HEK293 (cell line): ENCODE measurements around the gene PIP5KL1.
A peak's percentile ranks its signal among the peaks of the same experiment; 100 is the strongest.

ENCODE experiments used
- GLI2 ChIP-seq: fragments of 450-650 bp; formaldehyde crosslinking; IDR thresholded peaks from 2 replicates; pipeline ENCODE4; 2017; ENCODE audit warnings: missing biosample characterization, missing genetic modification characterization, low read depth, borderline replicate concordance
- GLIS2 ChIP-seq: fragments of 450-650 bp; formaldehyde crosslinking; IDR thresholded peaks from 2 replicates; pipeline ENCODE4 v1.5.1; 2016; ENCODE audit warnings: missing biosample characterization, missing genetic modification characterization
- HIC1 ChIP-seq: fragments of 450-650 bp; formaldehyde crosslinking; IDR thresholded peaks from 2 replicates; pipeline ENCODE4 v1.5.1; 2016; ENCODE audit warnings: missing biosample characterization, missing genetic modification characterization
- OVOL3 ChIP-seq: fragments of 450-650 bp; formaldehyde crosslinking; IDR thresholded peaks from 2 replicates; pipeline ENCODE4 v1.5.1; 2016; ENCODE audit warnings: missing biosample characterization, missing genetic modification characterization
- REPIN1 ChIP-seq: fragments of 450-650 bp; formaldehyde crosslinking; IDR thresholded peaks from 2 replicates; pipeline ENCODE4 v1.5.1; 2017; ENCODE audit warnings: missing biosample characterization, missing genetic modification characterization, low read depth
- SP3 ChIP-seq: fragments of 450-650 bp; formaldehyde crosslinking; IDR thresholded peaks from 2 replicates; pipeline ENCODE4 v1.5.1; 2016; ENCODE audit warnings: missing biosample characterization, missing genetic modification characterization
- ZNF133 ChIP-seq: fragments of 450-650 bp; formaldehyde crosslinking; IDR thresholded peaks from 2 replicates; pipeline ENCODE4 v1.5.1; 2016; ENCODE audit warnings: missing biosample characterization, missing genetic modification characterization
- ZNF174 ChIP-seq: fragments of 450-650 bp; formaldehyde crosslinking; IDR thresholded peaks from 2 replicates; pipeline ENCODE4 v1.5.0; 2017; ENCODE audit warnings: missing biosample characterization, mild to moderate bottlenecking, missing genetic modification characterization
- ZNF18 ChIP-seq: fragments of 450-650 bp; formaldehyde crosslinking; IDR thresholded peaks from 2 replicates; pipeline ENCODE4 v1.5.1; 2016; ENCODE audit warnings: missing biosample characterization, missing genetic modification characterization
- ZNF19 ChIP-seq: fragments of 450-650 bp; formaldehyde crosslinking; IDR thresholded peaks from 2 replicates; pipeline ENCODE4; 2016; ENCODE audit warnings: missing biosample characterization, missing genetic modification characterization, low read depth
- ZNF24 ChIP-seq: fragments of 450-650 bp; formaldehyde crosslinking; IDR thresholded peaks from 2 replicates; pipeline ENCODE4 v1.5.1; 2016; ENCODE audit warnings: missing biosample characterization, missing genetic modification characterization
- ZNF274 ChIP-seq, 2 experiments: fragments of 200-500 bp in 1 of 2; fragments of 450-650 bp in 1 of 2; sonication (Bioruptor generic) in 1 of 2; formaldehyde crosslinking in 1 of 2; IDR thresholded peaks; 2 replicates each; pipeline versions ENCODE4 v1.5.1 to v1.6.1; 2014 to 2016; ENCODE audit warnings: borderline replicate concordance in 1 of 2, inconsistent platforms in 1 of 2, low read length in 1 of 2, missing biosample characterization in 1 of 2, missing genetic modification characterization in 1 of 2
- ZNF280C ChIP-seq: fragments of 450-650 bp; formaldehyde crosslinking; IDR thresholded peaks from 2 replicates; pipeline ENCODE4 v1.5.1; 2016; ENCODE audit warnings: missing biosample characterization, missing genetic modification characterization
- ZNF335 ChIP-seq: fragments of 450-650 bp; formaldehyde crosslinking; conservative IDR thresholded peaks from 2 replicates; pipeline ENCODE4 v1.5.1; 2016; ENCODE audit warnings: missing biosample characterization, missing genetic modification characterization
- ZNF426 ChIP-seq: fragments of 450-650 bp; formaldehyde crosslinking; IDR thresholded peaks from 2 replicates; pipeline ENCODE4 v1.5.1; 2017; ENCODE audit warnings: missing biosample characterization, missing genetic modification characterization, mild to moderate bottlenecking, inconsistent platforms, moderate library complexity
- ZNF555 ChIP-seq: fragments of 450-650 bp; formaldehyde crosslinking; conservative IDR thresholded peaks from 2 replicates; pipeline ENCODE4 v1.5.1; 2017; ENCODE audit warnings: missing biosample characterization, mild to moderate bottlenecking, missing genetic modification characterization, inconsistent platforms
- ZNF558 ChIP-seq: fragments of 450-650 bp; formaldehyde crosslinking; IDR thresholded peaks from 2 replicates; pipeline ENCODE4 v1.5.1; 2016; ENCODE audit warnings: missing biosample characterization, missing genetic modification characterization
- ZNF623 ChIP-seq: fragments of 450-650 bp; formaldehyde crosslinking; IDR thresholded peaks from 2 replicates; pipeline ENCODE4 v1.5.1; 2016; ENCODE audit warnings: missing biosample characterization, missing genetic modification characterization
- ZNF654 ChIP-seq: fragments of 450-650 bp; formaldehyde crosslinking; IDR thresholded peaks from 2 replicates; pipeline ENCODE4 v1.5.1; 2016; ENCODE audit warnings: low read depth, missing biosample characterization, missing genetic modification characterization
- ZNF707 ChIP-seq: fragments of 450-650 bp; formaldehyde crosslinking; IDR thresholded peaks from 2 replicates; pipeline ENCODE4 v1.5.1; 2016; ENCODE audit warnings: missing biosample characterization, missing genetic modification characterization
- TF ChIP-seq, protein P1 (sequence below): fragments of 450-650 bp; formaldehyde crosslinking; IDR thresholded peaks from 2 replicates; pipeline ENCODE4 v1.5.1; 2016; ENCODE audit warnings: missing biosample characterization, missing genetic modification characterization
- TF ChIP-seq, protein P2 (sequence below): fragments of 450-650 bp; formaldehyde crosslinking; IDR thresholded peaks from 2 replicates; pipeline ENCODE4 v1.5.1; 2016; ENCODE audit warnings: missing biosample characterization, missing genetic modification characterization, borderline replicate concordance
- TF ChIP-seq, protein P3 (sequence below): fragments of 450-650 bp; formaldehyde crosslinking; IDR thresholded peaks from 2 replicates; pipeline ENCODE4 v1.5.1; 2016; ENCODE audit warnings: missing biosample characterization, missing genetic modification characterization
- TF ChIP-seq, protein P4 (sequence below): fragments of 450-650 bp; IDR thresholded peaks from 2 replicates; pipeline ENCODE4 v1.5.1; 2018; ENCODE audit warnings: missing biosample characterization, mild to moderate bottlenecking, missing genetic modification characterization
- TF ChIP-seq, protein P5 (sequence below): fragments of 450-650 bp; formaldehyde crosslinking; IDR thresholded peaks from 2 replicates; pipeline ENCODE4 v1.5.1; 2016; ENCODE audit warnings: missing biosample characterization, missing genetic modification characterization, low read depth

PIP5KL1 gene

GRCh38 chr9:127943731-127944144 is 13.2 kb upstream of the PIP5KL1 start (continued):
- TF ChIP-seq ZNF18 (tag by site-specific recombination) = no peak
- no peak for TF ChIP-seq REPIN1 (tag by site-specific recombination)
- no peak for TF ChIP-seq ZNF707
- no peak for TF ChIP-seq GLI2
- no peak for TF ChIP-seq ZNF24 (tag by site-specific recombination)
- no peak for TF ChIP-seq ZNF426 (tag by site-specific recombination)
- TF ChIP-seq ZNF174 = no peak
- no peak for TF ChIP-seq HIC1 (tag by site-specific recombination)
- no peak for TF ChIP-seq ZNF558 (tag by site-specific recombination)
- TF ChIP-seq, protein P1, sequence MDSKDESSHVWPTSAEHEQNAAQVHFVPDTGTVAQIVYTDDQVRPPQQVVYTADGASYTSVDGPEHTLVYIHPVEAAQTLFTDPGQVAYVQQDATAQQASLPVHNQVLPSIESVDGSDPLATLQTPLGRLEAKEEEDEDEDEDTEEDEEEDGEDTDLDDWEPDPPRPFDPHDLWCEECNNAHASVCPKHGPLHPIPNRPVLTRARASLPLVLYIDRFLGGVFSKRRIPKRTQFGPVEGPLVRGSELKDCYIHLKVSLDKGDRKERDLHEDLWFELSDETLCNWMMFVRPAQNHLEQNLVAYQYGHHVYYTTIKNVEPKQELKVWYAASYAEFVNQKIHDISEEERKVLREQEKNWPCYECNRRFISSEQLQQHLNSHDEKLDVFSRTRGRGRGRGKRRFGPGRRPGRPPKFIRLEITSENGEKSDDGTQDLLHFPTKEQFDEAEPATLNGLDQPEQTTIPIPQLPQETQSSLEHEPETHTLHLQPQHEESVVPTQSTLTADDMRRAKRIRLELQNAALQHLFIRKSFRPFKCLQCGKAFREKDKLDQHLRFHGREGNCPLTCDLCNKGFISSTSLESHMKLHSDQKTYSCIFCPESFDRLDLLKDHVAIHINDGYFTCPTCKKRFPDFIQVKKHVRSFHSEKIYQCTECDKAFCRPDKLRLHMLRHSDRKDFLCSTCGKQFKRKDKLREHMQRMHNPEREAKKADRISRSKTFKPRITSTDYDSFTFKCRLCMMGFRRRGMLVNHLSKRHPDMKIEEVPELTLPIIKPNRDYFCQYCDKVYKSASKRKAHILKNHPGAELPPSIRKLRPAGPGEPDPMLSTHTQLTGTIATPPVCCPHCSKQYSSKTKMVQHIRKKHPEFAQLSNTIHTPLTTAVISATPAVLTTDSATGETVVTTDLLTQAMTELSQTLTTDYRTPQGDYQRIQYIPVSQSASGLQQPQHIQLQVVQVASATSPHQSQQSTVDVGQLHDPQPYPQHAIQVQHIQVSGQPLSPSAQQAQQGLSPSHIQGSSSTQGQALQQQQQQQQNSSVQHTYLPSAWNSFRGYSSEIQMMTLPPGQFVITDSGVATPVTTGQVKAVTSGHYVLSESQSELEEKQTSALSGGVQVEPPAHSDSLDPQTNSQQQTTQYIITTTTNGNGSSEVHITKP = no peak
- no peak for TF ChIP-seq OVOL3
- TF ChIP-seq GLIS2 (tag by site-specific recombination) = peak; percentile 66
- TF ChIP-seq, protein P2, sequence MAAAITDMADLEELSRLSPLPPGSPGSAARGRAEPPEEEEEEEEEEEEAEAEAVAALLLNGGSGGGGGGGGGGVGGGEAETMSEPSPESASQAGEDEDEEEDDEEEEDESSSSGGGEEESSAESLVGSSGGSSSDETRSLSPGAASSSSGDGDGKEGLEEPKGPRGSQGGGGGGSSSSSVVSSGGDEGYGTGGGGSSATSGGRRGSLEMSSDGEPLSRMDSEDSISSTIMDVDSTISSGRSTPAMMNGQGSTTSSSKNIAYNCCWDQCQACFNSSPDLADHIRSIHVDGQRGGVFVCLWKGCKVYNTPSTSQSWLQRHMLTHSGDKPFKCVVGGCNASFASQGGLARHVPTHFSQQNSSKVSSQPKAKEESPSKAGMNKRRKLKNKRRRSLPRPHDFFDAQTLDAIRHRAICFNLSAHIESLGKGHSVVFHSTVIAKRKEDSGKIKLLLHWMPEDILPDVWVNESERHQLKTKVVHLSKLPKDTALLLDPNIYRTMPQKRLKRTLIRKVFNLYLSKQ (tag by site-specific recombination) = no peak
- TF ChIP-seq ZNF274 (IDR thresholded peaks at IDR 0.05; ENCODE audit: low read length) = no peak
- no peak for TF ChIP-seq ZNF274 (tag by site-specific recombination; IDR thresholded peaks at IDR 0.05; ENCODE audit: borderline replicate concordance)
- TF ChIP-seq, protein P3, sequence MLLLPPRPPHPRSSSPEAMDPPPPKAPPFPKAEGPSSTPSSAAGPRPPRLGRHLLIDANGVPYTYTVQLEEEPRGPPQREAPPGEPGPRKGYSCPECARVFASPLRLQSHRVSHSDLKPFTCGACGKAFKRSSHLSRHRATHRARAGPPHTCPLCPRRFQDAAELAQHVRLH = no peak
- TF ChIP-seq ZNF623 (tag by site-specific recombination) = no peak
- TF ChIP-seq ZNF654 = peak; percentile 77
- TF ChIP-seq, protein P4, sequence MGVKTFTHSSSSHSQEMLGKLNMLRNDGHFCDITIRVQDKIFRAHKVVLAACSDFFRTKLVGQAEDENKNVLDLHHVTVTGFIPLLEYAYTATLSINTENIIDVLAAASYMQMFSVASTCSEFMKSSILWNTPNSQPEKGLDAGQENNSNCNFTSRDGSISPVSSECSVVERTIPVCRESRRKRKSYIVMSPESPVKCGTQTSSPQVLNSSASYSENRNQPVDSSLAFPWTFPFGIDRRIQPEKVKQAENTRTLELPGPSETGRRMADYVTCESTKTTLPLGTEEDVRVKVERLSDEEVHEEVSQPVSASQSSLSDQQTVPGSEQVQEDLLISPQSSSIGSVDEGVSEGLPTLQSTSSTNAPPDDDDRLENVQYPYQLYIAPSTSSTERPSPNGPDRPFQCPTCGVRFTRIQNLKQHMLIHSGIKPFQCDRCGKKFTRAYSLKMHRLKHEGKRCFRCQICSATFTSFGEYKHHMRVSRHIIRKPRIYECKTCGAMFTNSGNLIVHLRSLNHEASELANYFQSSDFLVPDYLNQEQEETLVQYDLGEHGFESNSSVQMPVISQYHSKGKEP (tag by site-specific recombination) = no peak
- TF ChIP-seq SP3 (tag by site-specific recombination) = peak; percentile 54
- no peak for TF ChIP-seq ZNF133
- no peak for TF ChIP-seq ZNF280C
- TF ChIP-seq, protein P5, sequence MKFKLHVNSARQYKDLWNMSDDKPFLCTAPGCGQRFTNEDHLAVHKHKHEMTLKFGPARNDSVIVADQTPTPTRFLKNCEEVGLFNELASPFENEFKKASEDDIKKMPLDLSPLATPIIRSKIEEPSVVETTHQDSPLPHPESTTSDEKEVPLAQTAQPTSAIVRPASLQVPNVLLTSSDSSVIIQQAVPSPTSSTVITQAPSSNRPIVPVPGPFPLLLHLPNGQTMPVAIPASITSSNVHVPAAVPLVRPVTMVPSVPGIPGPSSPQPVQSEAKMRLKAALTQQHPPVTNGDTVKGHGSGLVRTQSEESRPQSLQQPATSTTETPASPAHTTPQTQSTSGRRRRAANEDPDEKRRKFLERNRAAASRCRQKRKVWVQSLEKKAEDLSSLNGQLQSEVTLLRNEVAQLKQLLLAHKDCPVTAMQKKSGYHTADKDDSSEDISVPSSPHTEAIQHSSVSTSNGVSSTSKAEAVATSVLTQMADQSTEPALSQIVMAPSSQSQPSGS = no peak
- no peak for TF ChIP-seq ZNF555 (tag by site-specific recombination)
- TF ChIP-seq ZNF19 (tag by site-specific recombination) = no peak
- TF ChIP-seq ZNF335 (tag by site-specific recombination) = no peak
